ENCODE results near the gene C2orf69.

The C2orf69 gene

GRCh38 chr2:199911052-199911876 is at the start of gene C2orf69:
Gene C2orf69, plus strand, starts transcription at chr2:199911293. Its CDS starts 146 bp downstream, at chr2:199911439.
- peaks cover 27% of the 10 kb centered on the region for H3K36me3 Mint-ChIP-seq (ENCODE audit: low read depth)
- H3K27me3 Mint-ChIP-seq (ENCODE audit: low read depth) = no peaks in the 10 kb centered on the region
- H3K4me1 Mint-ChIP-seq (ENCODE audit: low read depth) = peaks cover 31% of the 10 kb centered on the region

GRCh38 chr2:199862788-199863187 is 48.3 kb upstream of the C2orf69 start:
- H3K36me3 Mint-ChIP-seq (ENCODE audit: low read depth) = no peaks in the 10 kb centered on the region
- no peak overlapping the region for H3K4me3 Mint-ChIP-seq
- no peaks in the 10 kb centered on the region for H3K4me1 Mint-ChIP-seq (ENCODE audit: low read depth)
- peaks cover 41% of the 10 kb centered on the region for H3K27me3 Mint-ChIP-seq (ENCODE audit: low read depth)
- H3K27ac Mint-ChIP-seq = no peak overlapping the region
- no peak for DNase-seq (ENCODE audit: low spot score)
- no peaks in the 10 kb centered on the region for H3K9me3 Mint-ChIP-seq

More at GRCh38 chr2:199911052-199911876, at the start of gene C2orf69:
- peak within 1 kb of the TSS; percentile 96 for H3K27ac Mint-ChIP-seq
- peaks cover 8% of the 10 kb centered on the region for H3K9me3 Mint-ChIP-seq
- H3K4me3 Mint-ChIP-seq = peak within 1 kb of the TSS; percentile 99
- peak; percentile 94 for DNase-seq (ENCODE audit: low spot score)

GRCh38 chr2:199865905-199866304 is 45.2 kb upstream of the C2orf69 start:
- Mint-ChIP-seq H3K27ac (no peak overlapping the region), H3K9me3 (no peaks in the 10 kb centered on the region), H3K4me3 (no peak overlapping the region), H3K27me3 (ENCODE audit: low read depth) (peaks cover 57% of the 10 kb centered on the region), H3K36me3 (ENCODE audit: low read depth) (no peaks in the 10 kb centered on the region), H3K4me1 (ENCODE audit: low read depth) (no peaks in the 10 kb centered on the region)
- DNase-seq (ENCODE audit: low spot score) = no peak

GRCh38 chr2:199868431-199869226 is 42.5 kb upstream of the C2orf69 start:
- peaks cover 45% of the 10 kb centered on the region for H3K27me3 Mint-ChIP-seq (ENCODE audit: low read depth)
- no peak overlapping the region for H3K27ac Mint-ChIP-seq
- DNase-seq (ENCODE audit: low spot score) = no peak
- H3K36me3 Mint-ChIP-seq (ENCODE audit: low read depth) = no peaks in the 10 kb centered on the region
- no peaks in the 10 kb centered on the region for H3K4me1 Mint-ChIP-seq (ENCODE audit: low read depth)
- no peaks in the 10 kb centered on the region for H3K9me3 Mint-ChIP-seq
- H3K4me3 Mint-ChIP-seq = no peak overlapping the region

GRCh38 chr2:199869227-199869541 is 41.9 kb upstream of the C2orf69 start:
- H3K27me3 Mint-ChIP-seq (ENCODE audit: low read depth) = peaks cover 44% of the 10 kb centered on the region

GRCh38 chr2:199869653-199870052 is 41.4 kb upstream of the C2orf69 start:
- Mint-ChIP-seq H3K27ac (no peak overlapping the region), H3K4me1 (ENCODE audit: low read depth) (no peaks in the 10 kb centered on the region), H3K4me3 (no peak overlapping the region), H3K36me3 (ENCODE audit: low read depth) (no peaks in the 10 kb centered on the region), H3K27me3 (ENCODE audit: low read depth) (peaks cover 45% of the 10 kb centered on the region), H3K9me3 (peaks cover 9% of the 10 kb centered on the region)
- no peak for DNase-seq (ENCODE audit: low spot score)

More at GRCh38 chr2:199869227-199869541, 41.9 kb upstream of the C2orf69 start:
- no peaks in the 10 kb centered on the region for H3K4me1 Mint-ChIP-seq (ENCODE audit: low read depth)
- H3K36me3 Mint-ChIP-seq (ENCODE audit: low read depth) = no peaks in the 10 kb centered on the region
- H3K27ac Mint-ChIP-seq = no peak overlapping the region
- DNase-seq (ENCODE audit: low spot score) = no peak
- no peak overlapping the region for H3K4me3 Mint-ChIP-seq
- peaks cover 4% of the 10 kb centered on the region for H3K9me3 Mint-ChIP-seq

- no peak for DNase-seq (ENCODE audit: low spot score)
These were observed 40.5 kb upstream of the C2orf69 start for GRCh38 chr2:199870581-199870980.

GRCh38 chr2:199874209-199874608 is 36.9 kb upstream of the C2orf69 start:
- no peak for DNase-seq (ENCODE audit: low spot score)
- H3K4me3 Mint-ChIP-seq = no peak overlapping the region
- no peaks in the 10 kb centered on the region for H3K36me3 Mint-ChIP-seq (ENCODE audit: low read depth)
- H3K9me3 Mint-ChIP-seq = peaks cover 15% of the 10 kb centered on the region
- no peak overlapping the region for H3K27ac Mint-ChIP-seq
- H3K27me3 Mint-ChIP-seq (ENCODE audit: low read depth) = peaks cover 21% of the 10 kb centered on the region
- no peaks in the 10 kb centered on the region for H3K4me1 Mint-ChIP-seq (ENCODE audit: low read depth)

More at GRCh38 chr2:199870581-199870980, 40.5 kb upstream of the C2orf69 start:
- Mint-ChIP-seq H3K36me3 (ENCODE audit: low read depth) (no peaks in the 10 kb centered on the region), H3K27ac (no peak overlapping the region), H3K9me3 (peaks cover 15% of the 10 kb centered on the region), H3K27me3 (ENCODE audit: low read depth) (peaks cover 39% of the 10 kb centered on the region), H3K4me3 (no peak overlapping the region), H3K4me1 (ENCODE audit: low read depth) (no peaks in the 10 kb centered on the region)

GRCh38 chr2:199875400-199875799 is 35.7 kb upstream of the C2orf69 start:
- Mint-ChIP-seq H3K36me3 (ENCODE audit: low read depth) (no peaks in the 10 kb centered on the region), H3K9me3 (peaks cover 15% of the 10 kb centered on the region), H3K4me1 (ENCODE audit: low read depth) (no peaks in the 10 kb centered on the region), H3K27me3 (ENCODE audit: low read depth) (peaks cover 14% of the 10 kb centered on the region), H3K27ac (no peak overlapping the region), H3K4me3 (no peak overlapping the region)
- no peak for DNase-seq (ENCODE audit: low spot score)

GRCh38 chr2:199882667-199883066 is 28.4 kb upstream of the C2orf69 start:
- peaks cover 10% of the 10 kb centered on the region for H3K27me3 Mint-ChIP-seq (ENCODE audit: low read depth)
- H3K9me3 Mint-ChIP-seq = peaks cover 7% of the 10 kb centered on the region
- no peak overlapping the region for H3K4me3 Mint-ChIP-seq
- no peak for DNase-seq (ENCODE audit: low spot score)
- H3K36me3 Mint-ChIP-seq (ENCODE audit: low read depth) = no peaks in the 10 kb centered on the region
- H3K27ac Mint-ChIP-seq = no peak overlapping the region
- H3K4me1 Mint-ChIP-seq (ENCODE audit: low read depth) = no peaks in the 10 kb centered on the region

GRCh38 chr2:199883474-199884212 is 27.4 kb upstream of the C2orf69 start:
- H3K4me3 Mint-ChIP-seq = no peak overlapping the region
- DNase-seq (ENCODE audit: low spot score) = no peak
- peaks cover 10% of the 10 kb centered on the region for H3K27me3 Mint-ChIP-seq (ENCODE audit: low read depth)
- H3K9me3 Mint-ChIP-seq = peaks cover 7% of the 10 kb centered on the region
- no peaks in the 10 kb centered on the region for H3K4me1 Mint-ChIP-seq (ENCODE audit: low read depth)
- H3K36me3 Mint-ChIP-seq (ENCODE audit: low read depth) = no peaks in the 10 kb centered on the region
- no peak overlapping the region for H3K27ac Mint-ChIP-seq

GRCh38 chr2:199895406-199895805 is 15.7 kb upstream of the C2orf69 start:
- no peaks in the 10 kb centered on the region for H3K36me3 Mint-ChIP-seq (ENCODE audit: low read depth)
- no peaks in the 10 kb centered on the region for H3K9me3 Mint-ChIP-seq
- H3K27me3 Mint-ChIP-seq (ENCODE audit: low read depth) = peaks cover 32% of the 10 kb centered on the region
- no peak for DNase-seq (ENCODE audit: low spot score)
- no peak overlapping the region for H3K4me3 Mint-ChIP-seq
- no peak overlapping the region for H3K27ac Mint-ChIP-seq
- no peaks in the 10 kb centered on the region for H3K4me1 Mint-ChIP-seq (ENCODE audit: low read depth)

GRCh38 chr2:199896617-199897016 is 14.5 kb upstream of the C2orf69 start:
- no peak overlapping the region for H3K27ac Mint-ChIP-seq
- no peaks in the 10 kb centered on the region for H3K36me3 Mint-ChIP-seq (ENCODE audit: low read depth)

GRCh38 chr2:199901942-199902341 is 9.2 kb upstream of the C2orf69 start:
- H3K9me3 Mint-ChIP-seq = no peaks in the 10 kb centered on the region
- H3K36me3 Mint-ChIP-seq (ENCODE audit: low read depth) = no peaks in the 10 kb centered on the region
- no peak overlapping the region for H3K27ac Mint-ChIP-seq
- H3K4me1 Mint-ChIP-seq (ENCODE audit: low read depth) = no peaks in the 10 kb centered on the region
- no peak for DNase-seq (ENCODE audit: low spot score)
- no peak overlapping the region for H3K4me3 Mint-ChIP-seq
- H3K27me3 Mint-ChIP-seq (ENCODE audit: low read depth) = peaks cover 35% of the 10 kb centered on the region

More at GRCh38 chr2:199896617-199897016, 14.5 kb upstream of the C2orf69 start:
- Mint-ChIP-seq H3K9me3 (no peaks in the 10 kb centered on the region), H3K27me3 (ENCODE audit: low read depth) (peaks cover 23% of the 10 kb centered on the region), H3K4me1 (ENCODE audit: low read depth) (no peaks in the 10 kb centered on the region), H3K4me3 (no peak overlapping the region)
- no peak for DNase-seq (ENCODE audit: low spot score)
